CD4-positive, alpha-beta T cell treated with Interleukin-17A for 1 hour (primary cell): Measurements from ENCODE around the gene YEATS2.
"Not testable (repeated sequence)": the region's sequence is repeated elsewhere in the genome, so short reads cannot be mapped to it uniquely, and the experiment has no call there.

ENCODE experiments used
- DNase-seq: peaks from one replicate; pipeline ENCODE4 v3.0.0-alpha.2; 2020

The YEATS2 gene

GRCh38 chr3:183718012-183718411 lies 20.4 kb downstream of the YEATS2 start:
- DNase-seq, result no peak

GRCh38 chr3:183725387-183725786 lies 27.8 kb downstream of the YEATS2 start:
- no peak for DNase-seq

GRCh38 chr3:183728204-183728603 lies 30.6 kb downstream of the YEATS2 start:
- DNase-seq, result no peak

- no peak for DNase-seq
Observed at GRCh38 chr3:183730361-183730760, 32.8 kb downstream of the YEATS2 start.

GRCh38 chr3:183731611-183732010 lies 34.0 kb downstream of the YEATS2 start:
- DNase-seq, result no peak

GRCh38 chr3:183733553-183733952 lies 36.0 kb downstream of the YEATS2 start:
- DNase-seq, result no peak

- no peak for DNase-seq
Observed at GRCh38 chr3:183734750-183735494, 37.3 kb downstream of the YEATS2 start.

- no peak for DNase-seq
Observed at GRCh38 chr3:183737116-183737515, 39.5 kb downstream of the YEATS2 start.

GRCh38 chr3:183740154-183740553 lies 42.6 kb downstream of the YEATS2 start:
- not testable (repeated sequence) for DNase-seq

GRCh38 chr3:183743231-183743630 lies 45.6 kb downstream of the YEATS2 start:
- DNase-seq, result no peak

- DNase-seq, result no peak
Observed at GRCh38 chr3:183745300-183746098, 47.9 kb downstream of the YEATS2 start.

- no peak for DNase-seq
Observed at GRCh38 chr3:183754052-183754451, 56.5 kb downstream of the YEATS2 start.

- no peak for DNase-seq
Observed at GRCh38 chr3:183762304-183762703, 64.7 kb downstream of the YEATS2 start.

- DNase-seq, result no peak
Observed at GRCh38 chr3:183764847-183765731, 67.5 kb downstream of the YEATS2 start.

- no peak for DNase-seq
Observed at GRCh38 chr3:183766107-183766506, 68.5 kb downstream of the YEATS2 start.

GRCh38 chr3:183766745-183767606 lies 69.4 kb downstream of the YEATS2 start:
- DNase-seq, result peak; percentile 79

- no peak for DNase-seq
Observed at GRCh38 chr3:183768114-183768513, 70.5 kb downstream of the YEATS2 start.

GRCh38 chr3:183769453-183769852 lies 71.9 kb downstream of the YEATS2 start:
- DNase-seq, result no peak

- no peak for DNase-seq
Observed at GRCh38 chr3:183774631-183775030, 77.0 kb downstream of the YEATS2 start.

GRCh38 chr3:183775781-183776180 lies 78.2 kb downstream of the YEATS2 start:
- DNase-seq, result no peak

GRCh38 chr3:183776451-183776850 lies 78.9 kb downstream of the YEATS2 start:
- not testable (repeated sequence) for DNase-seq

- no peak for DNase-seq
Observed at GRCh38 chr3:183777016-183777618, 79.5 kb downstream of the YEATS2 start.
